C4-2B (cell line): ENCODE results near the gene HIP1.

Experiments used
- H3K27ac ChIP-seq: fragments of 450-650 bp; 2 replicates; pipeline ENCODE4 v1.5.1; 2017
- CTCF ChIP-seq: fragments of 450-650 bp; conservative IDR thresholded peaks from 2 replicates; pipeline ENCODE4 v1.5.1; 2017; ENCODE audit warnings: mild to moderate bottlenecking
- ZFX ChIP-seq: fragments of 450-650 bp; IDR thresholded peaks from 2 replicates; pipeline ENCODE4 v1.6.1; 2017

HIP1 gene

GRCh38 chr7:75655536-75655935, 83.2 kb downstream of the HIP1 start:
- no peak overlapping the region for H3K27ac ChIP-seq
- TF ChIP-seq CTCF (no peak), ZFX (no peak)

GRCh38 chr7:75654855-75655254, 83.9 kb downstream of the HIP1 start:
- no peak for TF ChIP-seq CTCF
- no peak for TF ChIP-seq ZFX
- no peak overlapping the region for H3K27ac ChIP-seq

GRCh38 chr7:75653651-75654050, 85.1 kb downstream of the HIP1 start:
- H3K27ac ChIP-seq = no peak overlapping the region; the same call in 1 of the 2 replicates
- no peak for TF ChIP-seq CTCF
- no peak for TF ChIP-seq ZFX

- H3K27ac ChIP-seq = no peak overlapping the region
- TF ChIP-seq CTCF (no peak), ZFX (no peak)
Observed at GRCh38 chr7:75652788-75653187, 86.0 kb downstream of the HIP1 start.

GRCh38 chr7:75650681-75651080, 88.1 kb downstream of the HIP1 start:
- TF ChIP-seq ZFX (no peak), CTCF (no peak)
- H3K27ac ChIP-seq = no peak overlapping the region

GRCh38 chr7:75650062-75650461, 88.7 kb downstream of the HIP1 start:
- no peak for TF ChIP-seq CTCF
- no peak for TF ChIP-seq ZFX
- H3K27ac ChIP-seq = no peak overlapping the region

GRCh38 chr7:75649462-75649861, 89.3 kb downstream of the HIP1 start:
- no peak overlapping the region for H3K27ac ChIP-seq
- TF ChIP-seq ZFX (no peak), CTCF (no peak)
